Measurements from ENCODE around the gene DXO. TPM values are rescaled to one million over a fixed set of nuclear protein-coding genes. Genes with fewer than 3 reads are reported as not detected.

The DXO gene
- total RNA-seq, 2 experiments from 2014 or later, result 15.6 to 16.3 TPM

DNA sequence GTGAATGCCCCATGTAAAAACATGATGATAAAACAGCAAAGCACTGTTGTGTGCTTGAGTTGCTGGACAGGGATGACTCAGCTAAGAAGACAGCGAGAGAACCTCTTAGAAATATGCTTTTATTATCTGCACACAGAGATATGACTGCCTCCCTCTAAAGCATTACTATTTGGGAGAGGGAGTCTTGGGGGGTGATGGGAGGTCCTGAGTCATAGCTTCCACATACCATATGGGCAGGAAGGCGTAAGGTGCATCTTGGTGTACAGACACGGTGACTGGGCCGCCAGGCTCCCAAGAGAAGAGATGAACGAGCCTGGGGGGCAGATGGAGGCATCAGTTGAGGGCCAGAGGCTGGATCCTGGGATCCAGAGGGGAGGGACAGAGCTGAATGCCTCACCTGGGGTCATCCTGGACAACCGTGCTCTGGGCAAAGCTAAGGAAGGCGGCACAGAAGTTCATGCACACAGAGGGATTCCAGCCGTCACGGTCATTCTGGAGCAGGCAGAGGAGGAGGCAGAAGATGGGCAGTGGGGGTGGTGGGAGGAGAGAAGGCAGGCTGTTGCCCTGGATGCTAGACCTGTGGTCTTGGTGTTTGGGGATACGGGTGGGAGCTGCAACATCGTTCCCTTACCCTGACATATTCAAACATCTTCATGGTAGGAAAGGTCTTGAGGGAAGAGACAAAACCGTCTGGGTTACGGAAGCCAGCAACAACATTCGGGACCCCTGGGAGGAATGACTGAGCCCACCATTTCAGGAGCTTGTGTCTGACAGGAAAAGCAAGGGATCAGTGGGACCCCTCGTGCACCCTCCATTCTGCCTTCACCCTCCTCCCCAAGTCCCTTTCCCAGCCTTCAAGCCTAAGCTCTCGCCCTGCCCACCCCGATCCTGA, 2.0 kb downstream of the DXO start:
- Mint-ChIP-seq H3K9me3 (no peaks in the 10 kb centered on the region), H3K27me3 (no peaks in the 10 kb centered on the region), H3K4me1 (peaks cover 37% of the 10 kb centered on the region), H3K27ac (peak overlapping the region; percentile 100), H3K36me3 (peaks cover 17% of the 10 kb centered on the region), H3K4me3 (peak overlapping the region; percentile 96)
- no peak for DNase-seq

DNA sequence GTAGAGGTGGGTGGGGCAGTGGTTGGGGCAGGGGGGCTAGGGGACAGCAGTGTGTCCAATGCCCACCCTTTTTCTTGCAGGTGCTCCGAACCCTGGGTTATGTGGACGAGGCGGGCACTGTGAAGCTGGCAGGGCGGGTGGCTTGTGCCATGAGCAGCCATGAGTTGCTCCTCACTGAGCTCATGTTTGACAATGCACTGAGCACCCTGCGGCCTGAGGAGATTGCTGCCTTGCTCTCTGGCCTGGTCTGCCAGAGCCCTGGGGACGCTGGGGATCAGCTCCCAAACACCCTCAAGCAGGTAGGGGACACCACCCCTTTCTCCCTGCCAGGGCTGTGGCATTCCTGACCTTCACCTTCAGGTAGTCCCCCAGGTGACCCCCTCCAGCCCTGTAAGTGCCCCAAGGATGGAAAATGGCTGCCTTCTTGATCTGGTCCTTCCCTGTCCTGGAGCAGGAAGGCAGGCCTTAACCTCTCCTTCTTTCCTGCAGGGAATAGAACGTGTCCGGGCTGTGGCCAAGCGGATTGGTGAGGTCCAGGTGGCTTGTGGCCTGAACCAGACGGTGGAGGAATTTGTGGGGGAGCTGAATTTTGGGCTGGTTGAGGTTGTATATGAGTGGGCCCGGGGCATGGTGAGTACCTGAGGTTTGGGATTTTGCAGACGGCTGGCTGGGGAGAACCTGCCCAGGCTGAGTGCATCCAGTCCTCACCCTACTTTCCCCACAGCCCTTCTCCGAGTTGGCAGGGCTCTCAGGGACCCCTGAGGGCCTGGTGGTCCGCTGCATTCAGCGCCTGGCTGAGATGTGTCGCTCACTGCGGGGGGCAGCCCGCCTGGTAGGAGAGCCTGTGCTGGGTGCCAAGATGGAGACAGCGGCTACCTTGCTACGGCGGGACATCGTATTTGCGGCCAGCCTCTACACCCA, 2.9 kb downstream of the DXO start:
- Mint-ChIP-seq H3K27me3 (no peaks in the 10 kb centered on the region), H3K27ac (peak overlapping the region; percentile 100), H3K4me1 (peaks cover 36% of the 10 kb centered on the region), H3K36me3 (peaks cover 18% of the 10 kb centered on the region), H3K4me3 (peak overlapping the region; percentile 96), H3K9me3 (no peaks in the 10 kb centered on the region)
- DNase-seq, result no peak

- Mint-ChIP-seq H3K4me3 (no peak overlapping the region), H3K9me3 (no peaks in the 10 kb centered on the region), H3K27me3 (no peaks in the 10 kb centered on the region), H3K4me1 (peaks cover 30% of the 10 kb centered on the region), H3K36me3 (peaks cover 21% of the 10 kb centered on the region), H3K27ac (no peak overlapping the region)
- no peak for DNase-seq
These were observed 3.6 kb downstream of the DXO start for GRCh38 chr6:31968326-31968725.

DNA sequence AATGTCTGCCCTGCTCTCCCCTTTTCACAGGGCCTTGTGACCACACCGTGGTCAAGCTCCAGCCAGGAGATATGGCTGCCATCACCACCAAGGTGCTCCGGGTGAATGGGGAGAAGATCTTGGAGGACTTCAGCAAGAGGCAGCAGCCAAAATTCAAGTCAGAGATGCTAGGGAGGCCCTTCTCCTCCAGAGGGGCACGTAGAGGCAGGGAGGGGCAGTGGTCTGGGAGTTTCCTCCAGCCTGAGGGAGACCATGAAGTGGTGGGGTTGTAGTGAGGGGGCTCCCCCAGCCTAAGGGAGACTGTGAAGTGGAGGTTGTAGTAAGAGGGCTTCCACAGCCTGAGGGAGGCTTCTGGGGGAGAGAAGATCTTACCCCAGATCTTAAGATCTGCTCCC, 4.0 kb downstream of the DXO start:
- no peaks in the 10 kb centered on the region for H3K9me3 Mint-ChIP-seq
- H3K27ac Mint-ChIP-seq, result peak overlapping the region; percentile 18
- no peak for DNase-seq
- H3K4me1 Mint-ChIP-seq, result peaks cover 26% of the 10 kb centered on the region
- H3K36me3 Mint-ChIP-seq, result peaks cover 21% of the 10 kb centered on the region
- H3K4me3 Mint-ChIP-seq, result no peak overlapping the region
- H3K27me3 Mint-ChIP-seq, result no peaks in the 10 kb centered on the region

GRCh38 chr6:31966997-31967925, 4.7 kb downstream of the DXO start:
- DNase-seq, result no peak
- Mint-ChIP-seq H3K4me3 (no peak overlapping the region), H3K27ac (peak overlapping the region; percentile 18), H3K36me3 (peaks cover 26% of the 10 kb centered on the region), H3K4me1 (peaks cover 23% of the 10 kb centered on the region), H3K9me3 (no peaks in the 10 kb centered on the region), H3K27me3 (no peaks in the 10 kb centered on the region)

DNA sequence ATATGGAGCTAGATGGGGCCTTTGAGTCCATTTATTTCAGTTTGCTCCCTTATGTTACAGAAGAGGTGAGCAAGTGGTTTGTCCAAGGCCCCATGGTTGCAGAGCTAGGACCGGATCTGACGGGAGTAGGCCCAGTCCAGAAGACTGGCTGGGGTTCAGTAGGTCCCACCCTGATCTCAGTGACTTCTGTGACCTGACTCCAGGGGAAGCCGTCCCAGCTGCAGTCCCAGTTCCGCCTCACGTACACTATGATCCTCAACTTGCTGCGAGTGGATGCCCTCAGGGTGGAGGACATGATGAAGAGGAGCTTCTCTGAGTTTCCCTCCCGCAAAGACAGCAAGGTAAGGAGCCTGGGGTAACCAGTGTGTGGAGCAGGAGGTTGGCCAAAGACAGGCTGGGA, 5.4 kb downstream of the DXO start:
- H3K27me3 Mint-ChIP-seq, result no peaks in the 10 kb centered on the region
- peaks cover 33% of the 10 kb centered on the region for H3K36me3 Mint-ChIP-seq
- no peak for DNase-seq
- H3K4me3 Mint-ChIP-seq, result no peak overlapping the region
- H3K27ac Mint-ChIP-seq, result no peak overlapping the region
- H3K9me3 Mint-ChIP-seq, result no peaks in the 10 kb centered on the region
- H3K4me1 Mint-ChIP-seq, result peaks cover 24% of the 10 kb centered on the region

DNA sequence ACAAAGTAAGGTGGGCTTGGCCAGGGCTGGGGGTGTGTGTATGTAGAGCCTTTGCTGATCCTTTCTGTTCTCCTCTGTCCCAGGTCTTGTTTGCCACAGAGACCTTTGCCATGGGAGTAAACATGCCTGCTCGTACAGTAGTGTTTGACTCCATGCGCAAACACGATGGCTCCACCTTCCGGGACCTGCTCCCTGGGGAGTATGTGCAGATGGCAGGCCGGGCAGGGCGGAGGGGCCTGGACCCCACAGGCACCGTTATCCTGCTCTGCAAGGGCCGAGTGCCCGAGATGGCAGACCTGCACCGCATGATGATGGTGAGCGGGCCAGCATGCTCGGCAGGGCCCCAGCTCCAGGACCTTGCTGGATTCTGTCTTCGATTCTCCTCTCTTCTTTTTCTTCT, 6.2 kb downstream of the DXO start:
- Mint-ChIP-seq H3K27me3 (no peaks in the 10 kb centered on the region), H3K36me3 (peaks cover 34% of the 10 kb centered on the region), H3K4me1 (peaks cover 24% of the 10 kb centered on the region), H3K9me3 (no peaks in the 10 kb centered on the region), H3K4me3 (no peak overlapping the region), H3K27ac (peak overlapping the region; percentile 49)
- DNase-seq, result no peak

DNA sequence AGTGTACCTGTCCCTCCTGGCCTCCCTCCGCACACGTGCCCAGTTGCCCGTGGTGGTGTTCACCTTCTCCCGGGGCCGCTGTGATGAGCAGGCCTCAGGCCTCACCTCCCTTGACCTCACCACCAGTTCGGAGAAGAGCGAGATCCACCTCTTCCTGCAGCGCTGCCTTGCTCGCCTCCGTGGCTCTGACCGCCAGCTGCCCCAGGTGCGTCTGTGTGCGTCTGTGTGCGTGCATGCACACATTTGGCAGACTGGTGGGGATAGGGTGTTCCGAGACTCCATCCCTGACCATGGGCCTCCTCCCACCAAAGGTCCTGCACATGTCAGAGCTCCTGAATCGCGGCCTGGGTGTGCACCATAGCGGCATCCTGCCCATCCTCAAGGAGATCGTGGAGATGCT, 8.0 kb downstream of the DXO start:
- H3K4me3 Mint-ChIP-seq, result no peak overlapping the region
- no peaks in the 10 kb centered on the region for H3K9me3 Mint-ChIP-seq
- no peaks in the 10 kb centered on the region for H3K27me3 Mint-ChIP-seq
- DNase-seq, result no peak
- H3K27ac Mint-ChIP-seq, result peak overlapping the region; percentile 19
- H3K36me3 Mint-ChIP-seq, result peaks cover 28% of the 10 kb centered on the region
- peaks cover 19% of the 10 kb centered on the region for H3K4me1 Mint-ChIP-seq

- Mint-ChIP-seq H3K27me3 (no peaks in the 10 kb centered on the region), H3K9me3 (no peaks in the 10 kb centered on the region), H3K4me1 (peaks cover 24% of the 10 kb centered on the region), H3K36me3 (peaks cover 28% of the 10 kb centered on the region), H3K27ac (peak overlapping the region; percentile 31), H3K4me3 (no peak overlapping the region)
- DNase-seq, result no peak
These were observed 10.3 kb downstream of the DXO start for GRCh38 chr6:31961616-31962015.

- Mint-ChIP-seq H3K4me3 (peak within 1 kb of the TSS; percentile 98), H3K36me3 (peaks cover 40% of the 10 kb centered on the region), H3K27ac (peak within 1 kb of the TSS; percentile 97), H3K9me3 (no peaks in the 10 kb centered on the region), H3K4me1 (peaks cover 24% of the 10 kb centered on the region), H3K27me3 (no peaks in the 10 kb centered on the region)
- DNase-seq, result peak; percentile 99
These were observed 12.9 kb downstream of the DXO start, which contains the start of the genes NELFE and SKIC2 for GRCh38 chr6:31958741-31959739. Gene NELFE, minus strand, starts transcription at chr6:31958971. Its CDS starts 525 bp downstream, at chr6:31958446. Gene SKIC2, plus strand, starts transcription at chr6:31959175. Its CDS starts 18 bp downstream, at chr6:31959193.

- no peaks in the 10 kb centered on the region for H3K9me3 Mint-ChIP-seq
- H3K36me3 Mint-ChIP-seq, result peaks cover 38% of the 10 kb centered on the region
- peak overlapping the region; percentile 92 for H3K27ac Mint-ChIP-seq
- no peaks in the 10 kb centered on the region for H3K27me3 Mint-ChIP-seq
- no peak for DNase-seq
- H3K4me1 Mint-ChIP-seq, result peaks cover 24% of the 10 kb centered on the region
- H3K4me3 Mint-ChIP-seq, result peak overlapping the region; percentile 98
These were observed 13.6 kb downstream of the DXO start for GRCh38 chr6:31958412-31958740.

DNA sequence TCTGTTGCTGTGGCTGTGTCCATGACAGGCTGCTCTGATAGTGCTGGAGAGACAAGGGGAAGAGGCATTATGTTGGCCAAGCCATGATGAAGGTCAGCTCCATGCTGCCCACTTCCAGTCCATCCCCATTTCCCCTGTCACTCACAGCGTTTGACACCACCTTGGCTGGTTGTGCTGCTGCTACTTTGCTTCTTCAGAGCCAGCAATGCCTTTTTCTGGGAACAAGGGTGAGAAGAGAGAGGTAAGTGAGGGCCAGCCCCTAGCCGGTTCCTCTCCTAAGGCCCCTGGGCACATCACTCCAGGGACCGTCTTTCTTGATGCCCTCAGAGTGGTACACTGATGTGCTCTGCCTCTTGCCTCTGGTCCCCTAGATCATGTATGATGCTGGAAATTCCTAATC, 15.1 kb downstream of the DXO start:
- H3K27me3 Mint-ChIP-seq, result no peaks in the 10 kb centered on the region
- H3K36me3 Mint-ChIP-seq, result peaks cover 32% of the 10 kb centered on the region
- H3K4me3 Mint-ChIP-seq, result no peak overlapping the region
- H3K4me1 Mint-ChIP-seq, result peaks cover 20% of the 10 kb centered on the region
- H3K9me3 Mint-ChIP-seq, result no peaks in the 10 kb centered on the region
- DNase-seq, result no peak
- no peak overlapping the region for H3K27ac Mint-ChIP-seq

- H3K27ac Mint-ChIP-seq, result no peak overlapping the region
These were observed 17.4 kb downstream of the DXO start for GRCh38 chr6:31954511-31954910.

More at GRCh38 chr6:31954511-31954910, 17.4 kb downstream of the DXO start:
- Mint-ChIP-seq H3K4me3 (no peak overlapping the region), H3K27me3 (no peaks in the 10 kb centered on the region), H3K36me3 (peaks cover 25% of the 10 kb centered on the region), H3K9me3 (no peaks in the 10 kb centered on the region), H3K4me1 (peaks cover 7% of the 10 kb centered on the region)
- no peak for DNase-seq
